Measurements from ENCODE around the gene EEF1AKMT1.

The EEF1AKMT1 gene

DNA sequence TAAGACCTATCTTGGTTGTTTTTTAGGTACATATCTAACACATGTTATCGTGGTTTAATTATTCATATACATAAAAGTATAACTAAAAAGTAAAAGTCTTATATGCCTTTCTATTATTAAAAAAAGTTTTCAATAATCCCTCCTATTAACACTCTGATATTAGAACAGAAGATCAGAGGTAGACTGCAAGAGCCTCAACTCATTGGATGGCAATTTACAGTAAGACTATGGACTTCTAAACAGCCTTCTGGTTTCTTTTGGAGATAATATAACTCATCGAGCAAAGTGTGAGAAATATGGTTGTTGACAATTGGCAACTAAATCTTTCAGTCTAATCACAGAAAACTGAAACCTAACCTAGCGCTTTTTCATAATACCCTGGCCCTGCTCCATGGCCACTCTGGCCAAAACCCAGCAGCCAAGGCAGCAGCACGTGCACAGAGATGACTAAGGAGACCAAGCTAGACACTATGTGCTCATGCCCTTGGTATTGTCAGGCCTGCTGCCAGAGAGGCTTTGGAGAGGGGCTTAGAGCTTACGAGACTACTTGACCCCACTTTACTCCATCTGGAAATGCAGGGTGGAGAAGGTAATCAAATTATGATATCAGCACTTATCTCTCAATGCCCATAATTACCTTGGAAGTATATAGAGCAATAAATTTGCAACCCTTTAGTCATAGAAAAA is 40.6 kb upstream of the EEF1AKMT1 start:
- DNase-seq = peak; percentile 83
- H3K9me3 ChIP-seq = no peaks in the 10 kb centered on the region; the same call in 1 of the 2 replicates
- H3K36me3 ChIP-seq = peaks cover 20% of the 10 kb centered on the region
- H3K27me3 ChIP-seq = no peaks in the 10 kb centered on the region
- TF ChIP-seq CTCF (IDR thresholded peaks at IDR 0.05; ENCODE audit: low read depth, low read length) = no peak
- H3K4me1 ChIP-seq = peaks cover 26% of the 10 kb centered on the region
- H3K4me3 ChIP-seq (ENCODE audit: low read depth, low read length) = no peak overlapping the region

GRCh38 chr13:20812890-20813289 is 39.1 kb upstream of the EEF1AKMT1 start:
- H3K36me3 ChIP-seq = peaks cover 30% of the 10 kb centered on the region
- H3K4me3 ChIP-seq (ENCODE audit: low read depth, low read length) = no peak overlapping the region
- DNase-seq = no peak

GRCh38 chr13:20810808-20811207 is 37.0 kb upstream of the EEF1AKMT1 start:
- no peak for TF ChIP-seq CTCF (IDR thresholded peaks at IDR 0.05; ENCODE audit: low read depth, low read length)
- no peaks in the 10 kb centered on the region; the same call in 1 of the 2 replicates for H3K9me3 ChIP-seq
- no peak overlapping the region for H3K4me3 ChIP-seq (ENCODE audit: low read depth, low read length)
- H3K36me3 ChIP-seq = peaks cover 32% of the 10 kb centered on the region
- DNase-seq = no peak
- H3K4me1 ChIP-seq = peaks cover 20% of the 10 kb centered on the region
- H3K27me3 ChIP-seq = no peaks in the 10 kb centered on the region

More at GRCh38 chr13:20812890-20813289, 39.1 kb upstream of the EEF1AKMT1 start:
- H3K9me3 ChIP-seq = no peaks in the 10 kb centered on the region; the same call in 1 of the 2 replicates
- peaks cover 24% of the 10 kb centered on the region for H3K4me1 ChIP-seq
- no peaks in the 10 kb centered on the region for H3K27me3 ChIP-seq
- TF ChIP-seq CTCF (IDR thresholded peaks at IDR 0.05; ENCODE audit: low read depth, low read length) = no peak

GRCh38 chr13:20808874-20809273 is 35.1 kb upstream of the EEF1AKMT1 start:
- Histone ChIP-seq H3K4me3 (ENCODE audit: low read depth, low read length) (no peak overlapping the region), H3K4me1 (peaks cover 6% of the 10 kb centered on the region), H3K9me3 (no peaks in the 10 kb centered on the region; the same call in 1 of the 2 replicates), H3K36me3 (peaks cover 32% of the 10 kb centered on the region), H3K27me3 (no peaks in the 10 kb centered on the region)
- no peak for DNase-seq
- no peak for TF ChIP-seq CTCF (IDR thresholded peaks at IDR 0.05; ENCODE audit: low read depth, low read length)

DNA sequence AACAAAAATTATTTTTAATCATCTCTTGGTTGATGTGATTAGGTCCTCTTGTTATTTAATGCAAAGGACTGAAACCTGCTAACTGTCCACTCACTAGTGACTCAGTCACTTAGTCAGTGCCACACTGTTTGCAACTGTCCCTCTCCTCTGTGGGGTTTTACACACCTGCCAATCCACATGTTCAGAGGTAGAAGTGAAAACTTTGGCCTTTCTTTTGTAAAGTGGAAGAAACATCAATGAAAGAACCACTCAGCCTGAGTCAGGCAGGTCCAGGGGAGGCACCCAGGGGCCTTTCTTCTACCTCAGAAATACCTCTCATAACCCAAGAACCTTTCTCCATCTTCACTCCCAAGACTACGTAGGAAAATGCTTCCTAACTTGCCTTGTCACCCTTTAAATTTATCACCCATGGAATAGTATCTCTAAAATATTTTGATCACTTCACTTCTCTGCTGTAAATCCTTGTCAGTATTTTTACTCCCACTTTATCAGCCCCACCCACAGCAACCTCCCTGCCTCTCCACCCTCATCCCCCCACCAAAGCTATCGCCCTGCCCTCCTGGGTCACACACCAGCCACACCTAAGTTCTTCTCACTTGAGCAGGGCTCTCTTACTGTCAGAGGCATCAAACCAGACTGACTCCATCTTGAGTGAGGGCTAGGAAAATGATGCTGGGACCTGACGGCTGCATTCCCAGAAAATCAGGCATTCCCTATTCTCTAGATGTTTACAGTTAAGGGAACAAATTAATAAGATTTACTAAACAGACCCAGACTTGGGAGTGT is 29.6 kb upstream of the EEF1AKMT1 start:
- TF ChIP-seq CTCF (IDR thresholded peaks at IDR 0.05; ENCODE audit: low read depth, low read length) = no peak
- H3K27me3 ChIP-seq = no peaks in the 10 kb centered on the region
- peaks cover 38% of the 10 kb centered on the region for H3K36me3 ChIP-seq
- no peaks in the 10 kb centered on the region for H3K9me3 ChIP-seq
- H3K4me3 ChIP-seq (ENCODE audit: low read depth, low read length) = no peak overlapping the region
- no peak for DNase-seq
- H3K4me1 ChIP-seq = peaks cover 4% of the 10 kb centered on the region; the same call in 1 of the 2 replicates

DNA sequence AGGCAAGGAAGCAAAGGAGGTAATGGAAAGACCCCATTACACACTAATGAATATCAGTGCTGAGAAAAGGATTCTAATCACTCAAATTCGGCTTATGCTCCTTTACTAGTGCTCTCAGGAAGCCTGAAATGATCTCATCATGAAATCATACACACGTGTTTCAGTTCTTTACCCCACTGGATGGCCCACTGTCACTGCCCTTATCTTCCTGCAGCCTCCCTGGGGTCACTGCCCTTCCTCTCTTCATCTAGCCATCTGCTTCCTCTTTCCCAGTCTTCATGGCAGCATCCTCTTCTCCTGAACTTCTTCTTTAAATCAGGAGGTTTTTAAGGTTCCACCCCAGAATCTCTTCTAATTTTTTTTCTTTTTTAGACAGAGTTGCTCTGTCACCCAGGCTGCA is 27.9 kb upstream of the EEF1AKMT1 start:
- H3K36me3 ChIP-seq = peaks cover 38% of the 10 kb centered on the region
- no peak for DNase-seq

More for the DNA sequence above, 27.9 kb upstream of the EEF1AKMT1 start:
- H3K27me3 ChIP-seq = no peaks in the 10 kb centered on the region
- H3K4me1 ChIP-seq = peaks cover 4% of the 10 kb centered on the region; the same call in 1 of the 2 replicates
- no peak overlapping the region for H3K4me3 ChIP-seq (ENCODE audit: low read depth, low read length)
- no peak for TF ChIP-seq CTCF (IDR thresholded peaks at IDR 0.05; ENCODE audit: low read depth, low read length)
- H3K9me3 ChIP-seq = no peaks in the 10 kb centered on the region

All from BE2C (cell line).